Smooth muscle cell (in vitro differentiated cells): ENCODE data around the gene WDR33. TPM values are rescaled to one million over a fixed set of nuclear protein-coding genes. Genes with fewer than 3 reads are reported as not detected.

Experiments used
- DNase-seq: peaks from one replicate; lab custom pipeline; 2025; ENCODE audit not compliant: unreplicated experiment; lab: John Stamatoyannopoulos, UW
- H2AFZ ChIP-seq: fragments of 200-600 bp; sonication (generic); 2 replicates; pipeline ENCODE4 v1.6.0; 2016; ENCODE audit warnings: antibody characterized with exemption, low read depth, mild to moderate bottlenecking
- H3F3A ChIP-seq: fragments of 200-600 bp; sonication (generic); 2 replicates; pipeline ENCODE4 v1.6.0; 2017; ENCODE audit warnings: antibody characterized with exemption, low read depth
- H3K27ac ChIP-seq: fragments of 200-600 bp; sonication (generic); 2 replicates; pipeline ENCODE4 v1.5.1; 2016; ENCODE audit warnings: low read depth, mild to moderate bottlenecking
- H3K27me3 ChIP-seq: fragments of 200-600 bp; sonication (generic); 2 replicates; pipeline ENCODE4 v1.6.1; 2016; ENCODE audit warnings: low read depth, mild to moderate bottlenecking
- H3K36me3 ChIP-seq: fragments of 200-600 bp; sonication (generic); 2 replicates; pipeline ENCODE4 v1.5.1; 2016; ENCODE audit warnings: low read depth
- H3K4me1 ChIP-seq: fragments of 200-600 bp; sonication (generic); 2 replicates; pipeline ENCODE4 v1.5.1; 2016; ENCODE audit warnings: low read depth
- H3K4me2 ChIP-seq: fragments of 200-600 bp; sonication (generic); 2 replicates; pipeline ENCODE4 v1.6.0; 2016; ENCODE audit warnings: mild to moderate bottlenecking
- H3K4me3 ChIP-seq: fragments of 200-600 bp; sonication (generic); 2 replicates; pipeline ENCODE4 v1.5.1; 2016; ENCODE audit warnings: mild to moderate bottlenecking
- H3K79me2 ChIP-seq: fragments of 200-600 bp; sonication (generic); 2 replicates; pipeline ENCODE4 v1.6.0; 2016; ENCODE audit warnings: low read depth, mild to moderate bottlenecking
- H3K9ac ChIP-seq: fragments of 200-600 bp; sonication (generic); 2 replicates; pipeline ENCODE4 v1.6.0; 2016; ENCODE audit warnings: low read depth
- H3K9me3 ChIP-seq: fragments of 200-600 bp; sonication (generic); replicated peaks from 2 replicates; pipeline ENCODE4 v1.5.1; 2016; ENCODE audit warnings: low read depth
- H4K20me1 ChIP-seq: fragments of 200-600 bp; sonication (generic); 2 replicates; pipeline ENCODE4 v1.6.0; 2016; ENCODE audit warnings: low read depth
- CTCF ChIP-seq: fragments of 200-600 bp; sonication (generic); IDR thresholded peaks from 2 replicates; pipeline ENCODE4 v1.5.1; 2017; ENCODE audit warnings: borderline replicate concordance, mild to moderate bottlenecking, antibody characterized with exemption; ENCODE audit not compliant: insufficient read depth, poor library complexity, severe bottlenecking
- WGBS: methylation state at CpG from one replicate; pipeline ENCODE4 v1.1.7; 2016; ENCODE audit warnings: low lambda C conversion rate; 5-methylcytosine and 5-hydroxymethylcytosine counted together
- polyA plus RNA-seq: library from polyadenylated mRNA; unstranded; fragments of >200 nt; fragmentation: Nextera tagmentation; extraction: Ambion mirVana; gene quantifications from 2 replicates; pipeline ENCODE4 v1.2.1, GENCODE V29; 2016
- total RNA-seq: library from RNA; depleted of rRNA; stranded (reverse); fragments of >200 nt; gene quantifications from 2 replicates; pipeline ENCODE4 v1.2.3, GENCODE V29; 2014

WDR33 gene
- total and polyA plus RNA-seq, 2 experiments from 2014 or later = 30.4 to 43.3 TPM

- no peak overlapping the region for H3K4me3 ChIP-seq
- no peak for DNase-seq
- no peak for TF ChIP-seq CTCF
- peaks cover 6% of the 10 kb centered on the region for H3K36me3 ChIP-seq
- H4K20me1 ChIP-seq = peaks cover 56% of the 10 kb centered on the region
- H3K79me2 ChIP-seq = no peaks in the 10 kb centered on the region
- H3K9ac ChIP-seq = no peak overlapping the region
- peaks cover 21% of the 10 kb centered on the region for H3F3A ChIP-seq
- WGBS = 90% methylated on average over 6 of the region's 6 CpGs
- peak overlapping the region; percentile 10 for H3K4me2 ChIP-seq
- no peaks in the 10 kb centered on the region for H3K9me3 ChIP-seq
- H2AFZ ChIP-seq = no peak overlapping the region
- peak overlapping the region; percentile 89 for H3K27ac ChIP-seq
- H3K4me1 ChIP-seq = no peaks in the 10 kb centered on the region
- H3K27me3 ChIP-seq = no peaks in the 10 kb centered on the region
Observed at GRCh38 chr2:127762441-127762840, 48.5 kb downstream of the WDR33 start.

- Histone ChIP-seq H3K79me2 (no peaks in the 10 kb centered on the region), H3F3A (peaks cover 11% of the 10 kb centered on the region), H3K4me1 (no peaks in the 10 kb centered on the region), H3K36me3 (peaks cover 9% of the 10 kb centered on the region), H3K4me3 (no peak overlapping the region), H3K9ac (no peak overlapping the region), H3K9me3 (no peaks in the 10 kb centered on the region), H4K20me1 (peaks cover 35% of the 10 kb centered on the region), H3K27ac (no peak overlapping the region), H3K27me3 (no peaks in the 10 kb centered on the region), H3K4me2 (no peak overlapping the region), H2AFZ (no peak overlapping the region)
- WGBS = 94% methylated on average over 2 of the region's 2 CpGs
- no peak for TF ChIP-seq CTCF
- DNase-seq = no peak
Observed at GRCh38 chr2:127759931-127760330, 51.0 kb downstream of the WDR33 start.

GRCh38 chr2:127754186-127754585, 56.8 kb downstream of the WDR33 start:
- H2AFZ ChIP-seq = no peak overlapping the region
- no peaks in the 10 kb centered on the region for H3K27me3 ChIP-seq
- 98% methylated on average over 8 of the region's 8 CpGs for whole genome bisulfite sequencing

More at GRCh38 chr2:127754186-127754585, 56.8 kb downstream of the WDR33 start:
- no peaks in the 10 kb centered on the region for H3K9me3 ChIP-seq
- H3F3A ChIP-seq = no peaks in the 10 kb centered on the region
- H3K4me3 ChIP-seq = no peak overlapping the region
- H3K27ac ChIP-seq = no peak overlapping the region
- no peak for DNase-seq
- no peak for TF ChIP-seq CTCF
- peaks cover 3% of the 10 kb centered on the region for H3K36me3 ChIP-seq
- no peak overlapping the region for H3K9ac ChIP-seq
- peaks cover 3% of the 10 kb centered on the region for H4K20me1 ChIP-seq
- no peak overlapping the region for H3K4me2 ChIP-seq
- no peaks in the 10 kb centered on the region for H3K4me1 ChIP-seq
- no peaks in the 10 kb centered on the region for H3K79me2 ChIP-seq
